Omental fat pad (tissue), 4 donors: Measurements from ENCODE around the gene MYOM3. TPM values are rescaled to one million over a fixed set of nuclear protein-coding genes. Genes with fewer than 3 reads are reported as not detected.

ENCODE experiments used
- ATAC-seq: fragments of 150-250 bp; one replicate; pipeline ENCODE4 v1.9.1; 2016; ENCODE audit warnings: mild to moderate bottlenecking, moderate library complexity; ENCODE audit not compliant: low FRiP score
- DNase-seq: peaks from one replicate; pipeline ENCODE4 v3.0.0-alpha.2; 2019; ENCODE audit warnings: low spot score
- total RNA-seq, 4 donors: library from RNA; depleted of rRNA; stranded (reverse); fragments of >200 nt; gene quantifications; one replicate each; pipeline ENCODE4 v1.1.0, GENCODE V29; 2016
- TF ChIP-seq, protein P1 (sequence below), 3 donors: fragments of 450-650 bp; IDR thresholded peaks; one replicate each; pipeline ENCODE4 v1.5.1; 2016 to 2017; ENCODE audit warnings: antibody characterized with exemption in 3 of 3, mild to moderate bottlenecking in 3 of 3, moderate library complexity in 2 of 3

MYOM3 gene
- total RNA-seq, 4 donors from 2014 or later = 0.13 to 0.79 (median 0.32) TPM

DNA sequence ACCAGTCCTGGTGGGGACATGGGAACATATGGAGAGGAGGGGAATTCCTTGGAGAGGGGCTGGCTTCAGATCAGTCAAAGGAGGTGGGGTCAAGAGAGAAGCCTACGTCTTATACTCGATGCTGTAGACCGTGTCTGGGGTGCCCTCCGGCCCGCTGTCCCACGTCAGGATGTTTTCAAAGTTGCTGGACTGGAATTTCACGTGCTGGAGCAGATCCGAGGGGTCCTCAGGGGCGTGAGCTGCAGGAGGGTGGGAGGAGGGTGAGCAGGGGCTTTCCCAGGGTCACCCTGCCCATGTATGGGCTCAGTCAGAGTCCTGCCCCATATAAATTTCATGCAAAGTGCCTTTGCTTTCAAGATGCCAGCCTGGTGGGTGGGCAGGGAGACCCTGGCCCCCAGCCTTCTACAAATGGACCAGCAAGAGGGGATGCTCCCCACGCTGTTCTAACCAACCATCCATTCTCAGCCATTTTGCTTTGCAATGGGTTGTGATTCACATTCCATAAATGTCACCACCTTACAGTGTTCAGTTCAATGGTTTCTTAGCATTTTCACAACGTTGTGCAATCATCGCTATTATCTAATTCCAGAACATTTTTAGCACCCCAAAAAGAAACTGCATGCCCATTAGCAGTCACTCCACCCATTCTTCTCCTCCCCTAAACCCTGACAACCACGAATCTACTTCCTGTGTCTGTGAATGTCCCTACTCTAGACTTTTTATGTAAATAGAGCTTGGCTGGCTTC lies 26.7 kb upstream of the MYOM3 start:
- TF ChIP-seq, protein P1, sequence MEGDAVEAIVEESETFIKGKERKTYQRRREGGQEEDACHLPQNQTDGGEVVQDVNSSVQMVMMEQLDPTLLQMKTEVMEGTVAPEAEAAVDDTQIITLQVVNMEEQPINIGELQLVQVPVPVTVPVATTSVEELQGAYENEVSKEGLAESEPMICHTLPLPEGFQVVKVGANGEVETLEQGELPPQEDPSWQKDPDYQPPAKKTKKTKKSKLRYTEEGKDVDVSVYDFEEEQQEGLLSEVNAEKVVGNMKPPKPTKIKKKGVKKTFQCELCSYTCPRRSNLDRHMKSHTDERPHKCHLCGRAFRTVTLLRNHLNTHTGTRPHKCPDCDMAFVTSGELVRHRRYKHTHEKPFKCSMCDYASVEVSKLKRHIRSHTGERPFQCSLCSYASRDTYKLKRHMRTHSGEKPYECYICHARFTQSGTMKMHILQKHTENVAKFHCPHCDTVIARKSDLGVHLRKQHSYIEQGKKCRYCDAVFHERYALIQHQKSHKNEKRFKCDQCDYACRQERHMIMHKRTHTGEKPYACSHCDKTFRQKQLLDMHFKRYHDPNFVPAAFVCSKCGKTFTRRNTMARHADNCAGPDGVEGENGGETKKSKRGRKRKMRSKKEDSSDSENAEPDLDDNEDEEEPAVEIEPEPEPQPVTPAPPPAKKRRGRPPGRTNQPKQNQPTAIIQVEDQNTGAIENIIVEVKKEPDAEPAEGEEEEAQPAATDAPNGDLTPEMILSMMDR (IDR thresholded peaks at IDR 0.05) = no peak
- DNase-seq (no peak), ATAC-seq (no peak)

DNA sequence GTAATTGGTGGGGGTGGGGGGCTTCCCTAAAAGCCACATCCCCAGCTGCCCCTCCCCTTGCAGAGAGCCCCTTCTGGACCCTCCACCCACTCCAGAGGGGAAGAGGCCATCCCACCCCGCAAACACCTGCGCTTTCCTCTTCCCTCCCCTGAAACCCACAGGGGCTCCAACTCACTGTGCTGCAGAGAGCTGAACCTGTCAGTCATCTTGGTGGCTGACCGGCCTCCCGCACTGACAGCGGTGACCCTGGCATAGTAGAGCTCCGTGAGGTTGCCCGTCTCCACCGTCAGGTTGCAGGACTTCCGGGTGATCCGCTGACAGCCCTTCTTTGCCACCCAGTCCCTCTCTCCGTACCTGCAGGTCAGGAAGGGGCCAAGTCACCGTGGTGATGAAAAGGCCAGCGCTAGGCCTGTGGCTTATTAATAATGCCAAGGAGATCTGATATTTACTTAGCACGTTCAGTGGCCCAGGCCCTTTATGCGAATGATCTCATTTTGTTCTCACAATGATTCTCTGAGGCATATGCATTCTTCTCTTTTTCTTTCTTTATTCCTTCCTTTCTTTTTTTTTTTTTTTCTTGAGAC lies 25.1 kb upstream of the MYOM3 start:
- ATAC-seq (no peak), DNase-seq (no peak)
- TF ChIP-seq, protein P1 (IDR thresholded peaks at IDR 0.05) = no peak

GRCh38 chr1:24134376-24134775 lies 22.4 kb upstream of the MYOM3 start:
- DNase-seq (no peak), ATAC-seq (no peak)

DNA sequence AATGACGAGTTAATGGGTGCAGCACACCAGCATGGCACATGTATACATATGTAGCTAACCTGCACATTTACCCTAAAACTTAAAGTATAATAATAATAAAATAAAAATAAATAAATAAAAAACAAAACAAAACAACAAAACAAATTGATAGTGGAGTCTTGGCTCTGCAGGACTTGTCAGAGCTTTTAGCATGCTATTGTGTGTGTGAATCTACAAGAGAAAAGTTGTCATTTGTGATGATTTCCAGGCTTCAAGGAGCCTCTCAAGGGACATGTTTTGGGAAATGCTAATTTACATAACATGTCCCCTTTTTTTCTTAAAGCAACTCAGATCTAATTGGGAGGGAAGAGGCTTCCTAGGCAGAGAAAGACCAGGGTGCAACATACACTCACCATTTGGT lies 21.9 kb upstream of the MYOM3 start:
- no peak for DNase-seq
- TF ChIP-seq, protein P1 (IDR thresholded peaks at IDR 0.05) = no peak
- no peak for ATAC-seq

More at GRCh38 chr1:24134376-24134775, 22.4 kb upstream of the MYOM3 start:
- TF ChIP-seq, protein P1 (IDR thresholded peaks at IDR 0.05) = no peak

DNA sequence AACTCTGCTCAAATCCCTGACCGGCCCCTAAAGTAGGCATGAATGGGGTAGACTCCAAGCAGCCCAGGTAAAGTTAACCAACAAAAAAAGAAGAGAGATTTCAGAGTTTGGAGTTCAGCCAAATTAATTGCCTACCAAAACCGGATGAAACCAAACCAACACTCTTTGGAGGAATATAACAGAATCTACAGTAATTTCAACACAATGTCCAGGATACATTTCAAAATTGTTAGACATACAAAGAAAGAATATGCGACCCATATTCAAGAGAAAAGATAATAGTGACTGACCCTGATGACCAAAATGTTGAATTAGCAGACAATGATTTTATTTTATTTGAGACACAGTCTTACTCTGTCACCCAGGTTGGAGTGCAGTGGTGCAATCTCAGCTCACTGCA lies 18.4 kb upstream of the MYOM3 start:
- TF ChIP-seq, protein P1 (IDR thresholded peaks at IDR 0.05) = no peak
- ATAC-seq (no peak), DNase-seq (no peak)

DNA sequence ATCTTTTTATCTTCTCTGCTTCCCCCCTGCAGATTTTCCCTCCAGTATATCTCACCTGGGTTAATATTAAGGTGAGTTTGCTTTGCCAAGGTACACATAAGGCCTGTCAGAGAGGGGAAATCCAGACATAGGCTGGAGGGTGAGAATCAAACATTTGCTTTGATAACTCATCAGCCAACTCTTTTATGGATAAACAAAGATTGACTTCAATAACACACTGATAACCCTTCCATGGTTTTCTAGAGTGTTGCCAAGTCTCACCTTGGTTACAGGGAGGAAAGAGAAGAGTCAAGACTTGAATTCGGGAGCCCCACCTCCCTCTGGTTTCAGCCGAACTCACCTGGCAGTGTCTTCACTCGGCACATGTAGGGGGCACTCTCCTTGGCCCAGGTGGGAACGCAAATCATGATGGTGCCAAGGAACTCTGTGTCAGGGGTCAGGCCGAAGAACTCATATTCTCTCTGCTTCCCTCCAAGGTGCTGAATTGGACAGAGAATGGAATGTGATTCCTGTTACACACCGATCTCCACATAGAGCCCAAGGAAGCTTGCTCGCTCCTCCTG lies 15.9 kb upstream of the MYOM3 start:
- ATAC-seq = no peak
- TF ChIP-seq, protein P1 (IDR thresholded peaks at IDR 0.05) = no peak
- DNase-seq = no peak
